HS-5 (cell line): ENCODE results near the gene CC2D2A.
"Not testable (repeated sequence)": the region's sequence is repeated elsewhere in the genome, so short reads cannot be mapped to it uniquely, and the experiment has no call there.

Source experiments
- DNase-seq: peaks from one replicate; pipeline ENCODE4 v3.0.0-alpha.2; 2012; ENCODE audit warnings: low read depth

CC2D2A gene

GRCh38 chr4:15516494-15516893, 46.8 kb downstream of the CC2D2A start:
- no peak for DNase-seq

GRCh38 chr4:15517681-15518080, 48.0 kb downstream of the CC2D2A start:
- not testable (repeated sequence) for DNase-seq

GRCh38 chr4:15521442-15522039, 51.9 kb downstream of the CC2D2A start:
- no peak for DNase-seq

DNA sequence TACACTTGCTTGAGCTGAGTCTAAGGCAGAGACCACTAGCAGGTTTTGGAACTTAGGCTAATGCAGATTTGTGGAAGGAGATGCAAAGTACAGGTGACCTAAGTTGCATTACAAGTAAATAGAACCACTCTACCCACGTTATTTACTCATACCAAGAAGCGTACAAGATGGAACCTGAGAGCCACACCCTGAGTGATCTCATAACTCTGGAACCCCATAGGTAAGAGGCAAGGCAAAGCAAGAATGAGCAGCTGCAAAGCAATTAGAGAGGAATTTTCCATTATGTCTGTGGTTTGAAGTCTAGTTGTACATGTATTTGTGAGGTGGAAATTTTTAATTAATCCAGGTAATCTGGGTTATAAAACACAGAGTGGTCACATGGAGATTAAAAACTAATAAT, 55.4 kb downstream of the CC2D2A start:
- DNase-seq, result no peak

GRCh38 chr4:15526924-15527592, 57.4 kb downstream of the CC2D2A start:
- no peak for DNase-seq

GRCh38 chr4:15531792-15532191, 62.1 kb downstream of the CC2D2A start:
- no peak for DNase-seq

- no peak for DNase-seq
Observed at GRCh38 chr4:15533817-15534216, 64.1 kb downstream of the CC2D2A start.

- no peak for DNase-seq
Observed at GRCh38 chr4:15535599-15535998, 65.9 kb downstream of the CC2D2A start.

DNA sequence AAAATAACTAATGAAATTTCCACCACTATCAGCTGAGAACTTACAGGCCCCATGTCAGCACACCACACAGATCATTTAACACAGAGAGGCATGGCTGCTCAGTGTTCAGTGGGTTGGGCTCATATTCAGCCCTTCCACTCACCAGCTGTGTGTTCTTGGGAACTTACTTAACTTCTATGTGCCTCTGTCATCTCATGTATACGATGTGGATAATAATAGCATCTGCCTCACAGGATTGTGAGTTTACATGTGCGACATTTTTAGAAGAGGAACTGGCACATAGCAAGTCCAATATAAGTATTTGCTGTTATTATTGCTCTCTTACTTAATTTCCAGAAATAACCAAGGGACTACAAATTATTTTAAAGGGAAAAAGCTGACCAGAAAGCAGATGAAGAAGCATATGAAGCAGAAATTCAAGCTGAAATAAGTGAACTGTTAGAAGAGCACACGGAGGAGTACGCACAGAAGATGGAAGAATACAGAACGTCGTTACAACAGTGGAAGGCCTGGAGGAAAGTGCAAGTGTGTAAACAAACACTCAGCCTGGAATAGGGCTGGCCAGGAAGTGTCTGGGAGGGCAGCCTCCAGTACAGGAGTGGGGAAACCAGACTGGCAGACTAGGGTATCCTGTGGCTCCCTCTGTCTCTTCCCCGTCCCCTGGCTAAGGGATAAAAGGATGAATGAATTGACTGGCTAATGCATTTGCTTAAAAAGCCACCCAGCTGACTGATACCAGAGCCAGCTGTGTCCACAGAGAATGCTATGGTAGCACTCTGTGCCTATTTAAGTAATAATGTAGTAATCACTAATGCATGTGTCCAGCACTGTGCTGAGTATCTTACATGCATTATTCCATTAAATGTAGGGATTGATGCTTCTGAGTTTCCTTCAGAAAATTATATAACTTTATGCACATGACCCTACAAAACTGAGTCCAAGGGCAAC, 67.1 kb downstream of the CC2D2A start:
- no peak for DNase-seq

DNA sequence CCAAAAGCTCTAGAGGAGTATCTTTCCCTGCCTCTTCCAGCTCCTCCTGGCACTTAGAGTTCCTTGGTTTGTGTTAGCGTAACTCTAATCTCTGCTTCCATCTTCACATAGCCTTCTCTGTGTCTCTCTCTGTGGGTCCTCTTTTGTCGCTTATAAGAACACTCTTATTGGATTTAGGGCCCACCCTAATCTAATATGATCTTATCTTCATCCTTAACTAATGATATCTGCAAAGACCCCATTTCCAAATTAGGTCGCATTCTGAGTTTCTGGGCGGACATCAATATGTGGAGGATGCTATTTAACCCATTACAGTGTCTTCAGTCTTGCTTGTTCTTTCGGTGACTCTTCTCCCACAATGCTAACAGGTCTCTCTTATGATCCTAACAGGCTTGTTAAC, 72.3 kb downstream of the CC2D2A start:
- DNase-seq, result no peak

DNA sequence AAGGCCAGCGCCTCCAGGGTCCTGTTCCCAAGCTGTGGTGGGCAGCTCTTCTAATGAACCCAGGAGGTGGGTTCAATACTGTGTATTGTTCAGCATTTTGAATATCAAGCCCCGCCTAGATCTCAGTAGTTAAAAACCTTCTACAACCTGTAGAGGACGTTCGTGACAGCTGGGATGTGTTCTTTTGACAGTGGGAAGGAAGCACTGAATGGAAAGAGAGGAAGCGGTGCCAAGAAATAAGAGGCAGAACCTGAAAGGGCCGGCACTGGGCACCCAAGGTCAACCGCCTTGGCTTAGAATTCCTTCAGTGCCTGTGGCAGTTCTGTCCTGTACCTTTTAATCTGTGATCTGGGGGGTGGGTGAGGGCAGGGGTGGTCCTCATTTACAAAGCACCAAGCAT, 73.1 kb downstream of the CC2D2A start:
- DNase-seq, result no peak

GRCh38 chr4:15543537-15544247, 74.0 kb downstream of the CC2D2A start:
- DNase-seq, result no peak

DNA sequence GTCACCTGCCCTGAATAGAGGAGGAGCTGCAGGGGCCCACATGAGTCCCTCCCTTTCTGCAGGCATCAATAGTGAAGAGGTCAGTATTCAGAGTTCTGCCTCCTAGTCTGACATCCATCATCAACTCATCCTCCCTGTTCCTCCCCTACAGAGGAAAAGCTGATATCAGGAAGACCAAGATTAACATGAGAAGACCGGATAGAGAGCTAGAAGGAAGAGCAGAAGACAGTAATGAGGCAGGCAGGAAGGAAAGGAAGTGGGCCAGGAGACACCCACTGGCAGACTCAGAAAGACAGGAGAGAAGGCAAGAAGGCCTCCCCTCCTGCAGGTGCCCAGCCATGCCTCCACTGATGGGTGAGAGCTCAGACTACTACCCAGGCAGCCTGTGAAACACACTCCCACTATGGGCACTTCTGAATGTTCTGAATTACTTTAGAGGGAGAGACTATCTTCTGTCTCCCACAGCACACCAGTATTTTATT, 74.6 kb downstream of the CC2D2A start:
- no peak for DNase-seq

DNA sequence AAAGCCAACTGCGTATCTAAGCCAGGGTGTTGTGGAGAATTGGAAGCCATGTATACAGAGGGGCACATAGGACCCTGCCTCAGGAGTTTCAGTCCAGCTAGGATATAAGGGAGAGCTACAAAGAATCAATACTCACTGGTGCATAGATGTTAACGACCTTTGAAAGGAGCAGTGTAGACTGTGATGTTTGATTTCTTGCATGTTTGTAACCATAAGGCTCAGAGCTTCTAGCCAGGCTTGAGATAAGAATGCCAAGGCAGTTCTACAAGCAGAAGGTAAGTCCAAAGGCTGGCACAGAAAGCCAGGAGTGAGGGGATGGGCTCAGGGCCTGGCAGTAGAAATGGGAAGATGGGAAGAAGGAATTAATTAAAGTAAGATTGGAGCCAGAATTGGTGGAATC, 75.7 kb downstream of the CC2D2A start:
- DNase-seq, result no peak

GRCh38 chr4:15547392-15547791, 77.7 kb downstream of the CC2D2A start:
- no peak for DNase-seq

GRCh38 chr4:15550491-15550890, 80.8 kb downstream of the CC2D2A start:
- DNase-seq, result no peak

DNA sequence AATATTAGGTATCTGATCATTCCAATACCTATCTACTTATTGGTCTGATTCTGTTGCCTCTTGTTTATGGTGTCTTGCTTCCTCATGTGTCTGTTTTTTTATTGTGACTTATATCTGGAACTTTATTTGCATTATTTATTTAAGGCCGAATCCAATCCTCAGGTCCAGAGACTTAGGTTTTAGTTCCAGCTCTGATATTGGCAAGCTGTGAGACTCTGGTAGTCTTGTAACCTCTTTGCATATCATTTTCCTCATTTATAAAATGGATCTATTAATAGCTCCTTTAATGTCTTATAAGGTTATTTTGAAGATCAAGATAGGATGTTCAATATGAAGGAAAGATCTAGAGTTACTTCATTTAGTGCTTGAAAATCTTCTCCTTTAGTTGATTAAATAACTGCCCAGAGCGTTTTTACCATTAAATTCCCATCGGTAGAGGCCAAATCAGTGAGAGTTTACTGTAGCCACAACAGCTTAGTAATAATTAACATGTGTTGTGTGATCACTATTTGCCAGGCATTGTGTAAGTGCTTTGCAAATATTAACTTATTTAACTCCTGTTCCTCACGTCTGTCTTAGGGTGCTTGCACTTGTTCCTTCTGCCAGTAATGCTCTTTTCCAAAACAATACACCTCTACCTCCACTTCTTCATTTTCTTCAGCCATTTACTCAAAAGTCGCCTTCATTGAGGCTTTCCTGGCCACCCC, 82.2 kb downstream of the CC2D2A start:
- DNase-seq, result no peak

- no peak for DNase-seq
Observed at GRCh38 chr4:15552557-15553362, 83.1 kb downstream of the CC2D2A start.

DNA sequence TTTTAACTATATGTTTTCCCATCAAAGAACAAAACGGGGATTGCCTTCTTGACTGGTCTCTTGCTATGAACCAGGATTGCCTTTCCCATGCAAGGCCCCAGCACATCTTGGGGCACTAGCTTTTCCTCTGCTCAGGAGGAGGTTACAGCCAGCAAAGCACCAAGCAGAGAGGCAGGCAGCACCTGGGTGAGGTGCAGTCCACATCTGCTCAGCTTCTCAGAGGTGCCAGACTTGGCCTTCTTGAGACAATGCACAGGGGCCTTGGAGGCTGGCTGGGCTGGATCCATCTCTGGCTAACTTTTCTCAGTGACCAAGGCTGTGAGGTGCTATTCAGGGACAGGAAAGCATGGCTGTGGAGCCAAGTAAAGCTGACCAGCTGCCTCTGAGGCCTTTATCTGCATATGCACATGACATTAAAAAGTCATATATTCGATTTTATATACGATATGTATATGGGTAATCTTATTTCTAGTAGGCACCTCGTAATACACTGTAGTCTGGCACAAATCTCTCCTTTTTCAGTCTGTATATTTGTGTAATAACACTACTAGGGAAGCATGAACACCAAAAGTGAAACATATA, 86.9 kb downstream of the CC2D2A start:
- no peak for DNase-seq
